BLaER1 (cell line): ENCODE results near the gene RIPOR3.
"Not testable (repeated sequence)": the region's sequence is repeated elsewhere in the genome, so short reads cannot be mapped to it uniquely, and the experiment has no call there.

Source experiments
- H3K27ac ChIP-seq: shearing (Covaris generic); formaldehyde crosslinking; 2 replicates; pipeline ENCODE4 v1.8.1; 2022
- H3K27me3 ChIP-seq: shearing (Covaris generic); formaldehyde crosslinking; 2 replicates; pipeline ENCODE4 v1.8.1; 2022
- H3K36me3 ChIP-seq: shearing (Covaris generic); formaldehyde crosslinking; 2 replicates; pipeline ENCODE4 v1.8.1; 2022
- H3K4me1 ChIP-seq: shearing (Covaris generic); formaldehyde crosslinking; 2 replicates; pipeline ENCODE4 v1.8.1; 2022
- H3K4me2 ChIP-seq: shearing (Covaris generic); formaldehyde crosslinking; 2 replicates; pipeline ENCODE4 v1.8.1; 2022
- H3K4me3 ChIP-seq: shearing (Covaris generic); formaldehyde crosslinking; 2 replicates; pipeline ENCODE4 v1.8.1; 2022
- H3K9ac ChIP-seq: shearing (Covaris generic); formaldehyde crosslinking; 2 replicates; pipeline ENCODE4 v1.8.1; 2022
- H3K9me3 ChIP-seq: shearing (Covaris generic); formaldehyde crosslinking; 2 replicates; pipeline ENCODE4 v1.8.1; 2022
- H4K20me1 ChIP-seq: shearing (Covaris generic); formaldehyde crosslinking; 2 replicates; pipeline ENCODE4 v1.8.1; 2022
- Cebpa-rat ChIP-seq: shearing (Covaris generic); IDR thresholded peaks from 2 replicates; pipeline ENCODE4 v1.8.1; 2022

RIPOR3 gene

DNA sequence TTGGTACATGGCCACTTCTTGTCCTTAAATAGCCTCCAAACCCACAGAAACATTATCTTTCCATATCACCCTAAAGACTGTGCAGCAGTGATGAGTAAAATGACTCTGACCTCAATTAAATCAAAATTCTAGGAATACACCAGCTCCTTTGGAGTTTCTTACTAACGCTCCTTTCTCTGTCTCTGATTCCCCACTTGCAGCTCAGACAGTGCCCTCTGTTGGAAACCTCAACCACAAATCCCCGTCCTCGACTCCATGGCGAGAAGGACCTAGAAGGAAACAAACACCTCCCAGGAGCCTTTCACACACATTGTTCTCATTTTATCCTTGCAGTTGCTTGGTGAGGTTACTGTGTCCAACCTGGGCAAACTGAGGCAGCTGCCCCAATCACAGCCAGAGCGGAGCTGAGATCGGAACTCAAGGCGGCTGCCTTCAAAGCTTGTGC, 22.3 kb upstream of the RIPOR3 start:
- no peak overlapping the region for H3K27ac ChIP-seq
- H3K4me2 ChIP-seq, result no peak overlapping the region
- no peak overlapping the region for H3K4me3 ChIP-seq
- H4K20me1 ChIP-seq, result no peaks in the 10 kb centered on the region
- no peaks in the 10 kb centered on the region for H3K36me3 ChIP-seq
- no peaks in the 10 kb centered on the region for H3K27me3 ChIP-seq
- H3K4me1 ChIP-seq, result peaks cover 10% of the 10 kb centered on the region
- no peaks in the 10 kb centered on the region for H3K9me3 ChIP-seq
- no peak overlapping the region for H3K9ac ChIP-seq
- TF ChIP-seq Cebpa-rat, result no peak

- Histone ChIP-seq H3K9ac (no peak overlapping the region), H3K4me3 (no peak overlapping the region), H3K9me3 (no peaks in the 10 kb centered on the region), H3K36me3 (no peaks in the 10 kb centered on the region), H3K27me3 (no peaks in the 10 kb centered on the region), H3K4me1 (peaks cover 10% of the 10 kb centered on the region), H3K27ac (no peak overlapping the region), H3K4me2 (no peak overlapping the region), H4K20me1 (no peaks in the 10 kb centered on the region)
- no peak for TF ChIP-seq Cebpa-rat
These were observed 21.7 kb upstream of the RIPOR3 start for GRCh38 chr20:50712771-50713656.

- Histone ChIP-seq H3K27me3 (no peaks in the 10 kb centered on the region), H3K36me3 (no peaks in the 10 kb centered on the region), H3K4me3 (no peak overlapping the region), H3K4me1 (peaks cover 19% of the 10 kb centered on the region), H3K9ac (no peak overlapping the region), H4K20me1 (no peaks in the 10 kb centered on the region), H3K4me2 (peak overlapping the region; percentile 24; the same call in 1 of the 2 replicates), H3K27ac (no peak overlapping the region), H3K9me3 (no peaks in the 10 kb centered on the region)
- no peak for TF ChIP-seq Cebpa-rat
These were observed 19.9 kb upstream of the RIPOR3 start for GRCh38 chr20:50711113-50711825.

- peak; percentile 9; the same call in 1 of the 2 replicates for TF ChIP-seq Cebpa-rat
- Histone ChIP-seq H3K4me1 (peaks cover 19% of the 10 kb centered on the region), H3K4me3 (no peak overlapping the region), H3K9ac (no peak overlapping the region), H3K36me3 (no peaks in the 10 kb centered on the region), H3K4me2 (peak overlapping the region; percentile 24; the same call in 1 of the 2 replicates), H3K9me3 (no peaks in the 10 kb centered on the region), H3K27me3 (no peaks in the 10 kb centered on the region), H3K27ac (no peak overlapping the region), H4K20me1 (no peaks in the 10 kb centered on the region)
These were observed 19.2 kb upstream of the RIPOR3 start for GRCh38 chr20:50710492-50711063.

DNA sequence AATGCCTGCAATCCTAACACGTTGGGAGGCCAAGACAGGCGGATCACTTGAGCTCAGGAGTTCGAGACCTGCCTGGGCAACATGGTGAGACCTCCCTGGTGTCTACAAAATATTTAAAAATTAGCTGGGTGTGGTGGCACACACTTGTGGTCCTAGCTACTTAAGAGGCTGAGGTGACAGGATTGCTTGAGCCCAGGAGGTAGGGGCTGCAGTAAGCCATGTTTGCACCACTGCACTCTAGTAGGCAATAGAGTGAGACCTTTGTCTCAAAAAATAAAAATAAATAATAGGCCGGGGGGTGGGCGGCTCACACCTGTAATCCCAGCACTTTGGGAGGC, 18.3 kb upstream of the RIPOR3 start:
- H3K27ac ChIP-seq, result no peak overlapping the region
- H3K9ac ChIP-seq, result no peak overlapping the region
- H3K27me3 ChIP-seq, result no peaks in the 10 kb centered on the region
- H3K4me2 ChIP-seq, result no peak overlapping the region
- H3K36me3 ChIP-seq, result no peaks in the 10 kb centered on the region
- peaks cover 19% of the 10 kb centered on the region for H3K4me1 ChIP-seq
- H3K4me3 ChIP-seq, result no peak overlapping the region
- no peak for TF ChIP-seq Cebpa-rat
- no peaks in the 10 kb centered on the region for H4K20me1 ChIP-seq
- no peaks in the 10 kb centered on the region for H3K9me3 ChIP-seq

- Histone ChIP-seq H3K4me1 (peaks cover 19% of the 10 kb centered on the region), H3K36me3 (no peaks in the 10 kb centered on the region), H3K4me3 (no peak overlapping the region), H3K27ac (no peak overlapping the region), H3K27me3 (no peaks in the 10 kb centered on the region), H3K4me2 (no peak overlapping the region), H3K9me3 (no peaks in the 10 kb centered on the region), H3K9ac (no peak overlapping the region), H4K20me1 (no peaks in the 10 kb centered on the region)
- no peak for TF ChIP-seq Cebpa-rat
These were observed 17.7 kb upstream of the RIPOR3 start for GRCh38 chr20:50708845-50709635.

DNA sequence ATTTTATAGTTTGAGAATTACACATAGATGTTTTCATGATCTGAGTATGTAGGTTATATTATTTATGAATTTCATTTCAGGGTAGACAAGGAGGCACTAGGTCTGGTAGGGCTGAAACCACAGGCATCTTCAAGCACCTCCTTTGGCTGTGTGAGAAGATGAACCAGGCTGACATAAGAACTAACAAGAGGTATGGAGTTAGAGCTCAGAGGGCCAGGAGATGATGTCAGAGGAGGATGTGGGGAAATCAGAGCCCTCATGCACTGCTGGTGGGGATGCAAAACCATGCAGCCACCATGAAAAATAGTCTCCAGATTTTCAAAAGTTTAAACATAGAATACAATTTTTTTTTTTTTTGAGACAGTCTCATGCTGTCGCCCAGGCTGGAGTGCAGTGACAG, 13.6 kb upstream of the RIPOR3 start:
- no peak for TF ChIP-seq Cebpa-rat
- no peaks in the 10 kb centered on the region for H3K36me3 ChIP-seq
- no peaks in the 10 kb centered on the region for H4K20me1 ChIP-seq
- H3K27me3 ChIP-seq, result no peaks in the 10 kb centered on the region
- H3K4me1 ChIP-seq, result peaks cover 14% of the 10 kb centered on the region
- H3K4me2 ChIP-seq, result no peak overlapping the region
- H3K27ac ChIP-seq, result no peak overlapping the region
- no peak overlapping the region for H3K9ac ChIP-seq
- no peaks in the 10 kb centered on the region for H3K9me3 ChIP-seq
- no peak overlapping the region for H3K4me3 ChIP-seq

DNA sequence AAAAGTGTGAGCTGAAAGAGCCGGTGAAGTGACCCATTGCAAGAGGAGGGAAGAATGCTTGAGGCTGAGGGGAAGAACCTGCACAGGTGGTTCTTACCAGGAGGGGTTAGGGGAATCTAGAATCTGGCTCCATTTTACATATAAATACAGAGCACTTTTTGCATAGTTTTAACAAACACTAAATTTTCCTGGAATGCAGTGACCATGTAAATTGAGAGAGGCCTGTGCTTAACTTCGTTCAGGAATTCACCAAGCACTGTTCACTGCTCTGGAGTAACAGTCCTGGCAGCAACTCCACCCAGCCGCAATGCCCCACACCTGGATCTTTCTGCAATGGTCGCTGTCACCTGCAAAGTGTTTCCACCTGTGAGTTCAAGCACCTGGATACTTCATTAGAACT, 13.2 kb upstream of the RIPOR3 start:
- Histone ChIP-seq H4K20me1 (no peaks in the 10 kb centered on the region), H3K4me2 (no peak overlapping the region), H3K4me3 (no peak overlapping the region), H3K36me3 (no peaks in the 10 kb centered on the region), H3K9ac (no peak overlapping the region), H3K27me3 (no peaks in the 10 kb centered on the region), H3K4me1 (peaks cover 14% of the 10 kb centered on the region), H3K9me3 (no peaks in the 10 kb centered on the region), H3K27ac (no peak overlapping the region)
- TF ChIP-seq Cebpa-rat, result no peak

- H3K36me3 ChIP-seq, H3K9me3 ChIP-seq, H3K4me2 ChIP-seq, H3K27me3 ChIP-seq, H3K27ac ChIP-seq, H4K20me1 ChIP-seq, H3K9ac ChIP-seq, H3K4me3 ChIP-seq: not testable (repeated sequence)
- H3K4me1 ChIP-seq, result peaks cover 14% of the 10 kb centered on the region
These were observed 12.5 kb upstream of the RIPOR3 start for GRCh38 chr20:50703651-50704438.
